GM21717 (cell line): ENCODE results near the gene MPIG6B.

ENCODE experiments used
- ATAC-seq: cut with Tn5 transposase; IDR thresholded peaks from one replicate; pipeline ENCODE4 v1.9.1; 2021; ENCODE audit warnings: mild to moderate bottlenecking, moderate library complexity; ENCODE audit not compliant: unreplicated experiment

MPIG6B gene, protein sequence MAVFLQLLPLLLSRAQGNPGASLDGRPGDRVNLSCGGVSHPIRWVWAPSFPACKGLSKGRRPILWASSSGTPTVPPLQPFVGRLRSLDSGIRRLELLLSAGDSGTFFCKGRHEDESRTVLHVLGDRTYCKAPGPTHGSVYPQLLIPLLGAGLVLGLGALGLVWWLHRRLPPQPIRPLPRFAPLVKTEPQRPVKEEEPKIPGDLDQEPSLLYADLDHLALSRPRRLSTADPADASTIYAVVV

DNA sequence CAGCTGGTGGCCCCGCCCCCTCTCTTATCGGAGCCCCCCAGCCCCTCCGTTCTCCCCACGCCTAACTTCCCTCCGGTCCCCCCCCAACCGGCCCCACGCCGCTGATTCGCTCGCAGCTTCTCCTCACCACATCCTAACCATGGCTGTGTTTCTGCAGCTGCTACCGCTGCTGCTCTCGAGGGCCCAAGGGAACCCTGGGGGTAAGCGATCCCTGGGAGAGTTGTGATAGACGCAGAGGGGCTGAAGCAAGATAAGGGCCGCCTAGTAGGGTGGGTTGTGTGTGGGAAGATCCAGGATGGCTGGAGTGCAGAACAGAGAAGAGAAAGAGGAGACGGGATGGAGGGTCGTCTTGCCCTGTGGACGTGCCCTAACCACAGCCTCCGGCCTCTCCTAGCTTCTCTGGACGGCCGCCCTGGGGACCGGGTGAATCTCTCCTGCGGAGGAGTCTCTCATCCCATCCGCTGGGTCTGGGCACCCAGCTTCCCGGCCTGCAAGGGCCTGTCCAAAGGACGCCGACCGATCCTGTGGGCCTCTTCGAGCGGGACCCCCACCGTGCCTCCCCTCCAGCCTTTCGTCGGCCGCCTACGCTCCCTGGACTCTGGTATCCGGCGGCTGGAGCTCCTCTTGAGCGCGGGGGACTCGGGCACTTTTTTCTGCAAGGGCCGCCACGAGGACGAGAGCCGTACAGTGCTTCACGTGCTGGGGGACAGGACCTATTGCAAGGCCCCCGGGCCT, at the start of gene MPIG6B:
Gene MPIG6B, plus strand, starts transcription at position 129 of the 735 bp plus-strand sequence. Its CDS starts 11 bp downstream, at position 140.
- ATAC-seq, result no peak

DNA sequence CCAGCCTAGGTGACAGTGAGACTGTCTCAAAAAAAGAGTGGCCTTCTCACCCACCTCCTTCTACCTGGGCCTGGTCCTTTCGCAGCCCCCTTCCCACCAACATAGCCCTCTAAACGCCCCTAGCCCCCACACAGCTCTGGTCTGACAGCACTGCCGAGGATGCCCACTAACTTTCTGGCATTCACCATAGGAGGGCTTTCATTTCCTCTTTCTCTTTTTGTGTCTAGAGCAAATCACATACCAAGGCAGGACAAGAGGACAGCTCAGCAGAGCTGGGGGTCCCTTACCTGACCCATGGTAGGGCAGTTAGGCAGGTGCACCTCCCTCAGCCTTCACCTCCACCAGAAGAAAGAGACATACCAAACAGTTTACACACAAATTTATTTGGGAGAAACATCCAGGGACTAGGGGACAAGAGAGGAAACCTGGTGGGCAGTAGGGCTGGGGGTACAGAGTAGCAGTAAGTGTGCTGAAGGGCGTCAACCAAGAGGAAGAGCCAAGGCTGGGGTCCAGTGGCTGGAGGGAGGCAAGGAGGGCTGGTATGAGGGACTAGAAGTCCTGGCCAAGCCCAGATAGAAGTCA, 46.8 kb upstream of the MPIG6B start:
- ATAC-seq, result no peak

DNA sequence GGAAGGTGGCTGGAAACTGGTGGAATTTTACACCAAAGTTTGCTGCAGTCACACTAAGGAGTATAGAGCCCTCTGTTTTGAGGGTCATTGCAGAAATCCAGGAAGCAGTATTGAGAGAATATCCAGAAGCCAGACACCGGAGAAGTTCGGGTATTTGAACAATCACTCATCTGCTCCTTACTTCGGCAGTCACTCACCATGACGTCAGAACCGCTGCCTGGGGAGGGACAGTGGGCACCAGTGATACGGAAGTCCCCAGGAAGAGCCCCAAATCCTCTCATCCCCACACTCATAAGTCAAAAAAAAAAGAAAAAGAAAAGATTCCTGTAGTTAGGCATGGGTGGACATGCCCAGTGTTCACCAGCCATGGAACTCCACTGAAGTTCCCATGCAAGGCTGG, 46.3 kb upstream of the MPIG6B start:
- no peak for ATAC-seq

DNA sequence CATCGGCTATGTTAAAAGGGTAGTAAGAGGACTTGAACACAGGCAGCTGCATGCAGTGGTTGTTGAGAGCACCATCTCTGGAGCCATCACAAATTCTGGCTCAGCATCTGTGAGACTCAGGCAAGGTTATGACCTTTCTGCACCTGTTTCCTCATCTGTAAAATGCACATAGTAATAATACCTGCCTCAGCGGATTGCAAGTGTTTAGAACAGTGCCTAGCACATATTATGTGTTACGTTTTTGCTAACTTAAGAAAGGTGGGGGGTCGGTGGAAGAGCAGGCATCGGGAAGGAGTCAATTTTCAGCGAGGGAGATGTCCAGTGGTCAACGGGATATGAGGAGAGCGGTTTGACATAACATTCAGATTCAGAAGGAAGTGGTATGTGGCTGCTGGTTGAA, 45.2 kb upstream of the MPIG6B start:
- ATAC-seq, result no peak

DNA sequence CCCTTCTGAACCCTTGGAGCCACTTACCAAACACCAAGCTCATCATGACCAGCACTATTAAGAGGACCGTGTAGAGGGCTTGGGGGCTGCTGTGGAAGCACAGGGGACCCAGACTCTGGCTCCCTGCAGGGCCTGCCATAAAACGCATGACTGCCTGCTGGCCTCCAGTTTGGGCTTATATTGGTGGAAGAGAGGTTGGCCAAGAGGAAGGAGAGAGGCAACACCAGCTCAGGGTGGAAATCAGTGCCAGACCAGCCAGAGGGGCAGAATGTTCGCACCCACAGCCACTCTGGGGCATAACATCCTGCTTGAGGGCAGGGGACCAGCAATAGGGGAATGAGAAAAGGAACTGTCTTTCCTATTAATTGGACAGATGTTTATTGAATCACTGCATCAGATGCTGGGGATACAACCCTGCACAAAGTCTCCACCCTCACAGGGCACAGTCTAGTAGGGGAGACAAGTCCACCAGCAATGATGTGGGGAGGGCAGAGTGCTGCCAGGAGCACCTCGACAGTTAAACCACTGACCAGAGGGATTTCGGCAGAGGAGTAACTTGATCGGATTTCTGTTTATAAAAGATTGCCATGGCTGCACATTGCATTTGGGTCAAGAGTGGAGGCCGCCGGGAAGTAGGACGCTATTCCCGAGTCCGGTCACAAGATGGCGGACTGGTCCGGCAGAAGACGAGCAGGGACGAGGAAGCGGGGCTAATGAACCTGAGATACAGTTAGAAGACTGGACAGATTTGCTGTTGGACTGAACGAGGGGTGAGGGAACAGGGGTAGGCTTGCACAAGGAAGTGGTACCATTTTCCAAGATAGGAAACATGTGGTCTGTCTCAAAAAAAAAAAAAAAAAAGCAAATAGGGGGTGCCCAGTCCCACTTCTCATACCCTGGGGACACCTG, 42.7 kb upstream of the MPIG6B start, which contains the start of gene LY6G5C:
Gene LY6G5C, minus strand, starts transcription at position 842 of the 909 bp plus-strand sequence. Its CDS starts 694 bp downstream, at position 148.
- ATAC-seq, result no peak

DNA sequence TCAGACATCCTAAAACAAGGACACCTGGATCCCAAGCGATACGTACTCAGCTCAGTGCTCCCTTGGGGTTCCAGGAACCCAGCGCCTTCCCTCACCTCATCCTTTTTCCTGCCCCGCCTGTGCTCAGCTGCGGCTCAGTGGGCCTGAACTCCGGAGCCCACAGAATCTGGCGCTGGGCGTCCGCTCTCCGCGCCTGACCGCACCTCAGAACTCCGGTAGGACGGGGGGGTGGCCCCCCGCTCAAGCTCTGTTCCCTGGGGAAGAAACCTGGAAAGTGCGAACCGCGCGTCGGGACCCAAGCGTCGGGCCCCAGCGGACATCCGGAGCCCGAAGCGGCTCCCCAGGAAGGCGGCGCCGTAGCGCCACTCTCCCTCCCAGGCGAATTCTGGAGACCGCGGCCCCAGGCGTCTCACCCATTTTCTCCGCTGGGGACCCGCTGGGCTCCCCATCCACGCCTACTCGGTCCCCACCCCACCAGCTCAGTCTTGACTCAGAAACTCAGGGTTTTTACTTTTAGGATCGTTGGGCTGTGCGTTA, 42.0 kb upstream of the MPIG6B start:
- ATAC-seq, result no peak

DNA sequence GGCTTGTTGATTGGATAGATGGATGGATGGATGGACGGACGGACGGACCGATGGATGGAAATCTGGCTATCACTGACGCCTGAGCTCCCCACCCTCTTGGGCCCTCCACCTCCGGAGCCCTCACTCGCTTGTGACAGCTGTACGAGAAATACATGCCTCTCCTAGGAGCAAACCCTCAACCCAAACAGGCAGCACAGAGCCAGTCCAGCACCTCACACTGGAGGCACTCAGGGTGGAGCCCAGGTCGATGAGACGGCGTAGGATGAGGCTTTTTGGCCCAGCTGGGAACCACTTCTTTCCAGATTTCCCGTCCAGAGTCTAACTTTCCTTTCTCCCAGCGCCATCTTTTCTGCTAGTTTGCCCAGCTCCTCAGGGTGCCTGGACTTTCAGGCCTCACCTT, 39.6 kb upstream of the MPIG6B start:
- no peak for ATAC-seq

DNA sequence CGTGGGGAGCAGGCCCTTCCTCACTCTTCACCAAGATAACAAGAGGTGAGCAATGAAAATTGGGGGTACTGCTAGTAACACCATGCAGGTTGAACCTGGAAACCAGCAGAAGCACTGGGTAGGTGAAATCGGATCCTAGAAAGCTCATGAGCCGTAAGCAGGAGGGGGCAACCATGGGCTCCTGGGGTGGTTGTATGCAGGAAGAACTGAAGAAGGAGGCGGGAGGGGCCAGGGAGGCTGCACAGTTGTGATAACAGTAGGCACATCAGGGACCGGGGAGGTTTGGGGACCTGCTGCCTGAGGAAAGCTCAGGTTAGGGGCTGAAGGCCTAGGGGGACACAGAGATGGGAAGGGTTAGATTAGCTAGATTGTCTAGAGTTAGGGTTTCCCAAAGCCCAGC, 36.7 kb upstream of the MPIG6B start:
- no peak for ATAC-seq

DNA sequence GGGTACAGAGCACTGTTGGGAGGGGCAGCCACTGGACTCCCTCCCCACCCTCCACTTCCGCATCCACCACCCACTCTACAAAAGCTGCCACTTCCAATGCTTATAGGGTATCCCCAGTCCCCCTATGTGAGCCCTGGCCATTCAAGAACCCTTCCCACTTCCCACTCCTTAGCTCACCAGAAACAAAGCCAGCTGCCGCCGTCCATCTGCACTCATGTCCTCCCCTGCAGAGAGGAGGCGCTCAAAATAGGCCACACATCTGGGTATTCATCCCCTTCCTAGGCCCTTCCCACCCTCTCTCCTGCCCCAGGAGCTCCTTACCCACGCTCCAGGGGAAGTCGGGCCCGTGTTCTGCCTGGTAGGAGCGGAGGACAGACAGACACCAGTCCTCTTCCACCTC, 35.9 kb upstream of the MPIG6B start:
- no peak for ATAC-seq

DNA sequence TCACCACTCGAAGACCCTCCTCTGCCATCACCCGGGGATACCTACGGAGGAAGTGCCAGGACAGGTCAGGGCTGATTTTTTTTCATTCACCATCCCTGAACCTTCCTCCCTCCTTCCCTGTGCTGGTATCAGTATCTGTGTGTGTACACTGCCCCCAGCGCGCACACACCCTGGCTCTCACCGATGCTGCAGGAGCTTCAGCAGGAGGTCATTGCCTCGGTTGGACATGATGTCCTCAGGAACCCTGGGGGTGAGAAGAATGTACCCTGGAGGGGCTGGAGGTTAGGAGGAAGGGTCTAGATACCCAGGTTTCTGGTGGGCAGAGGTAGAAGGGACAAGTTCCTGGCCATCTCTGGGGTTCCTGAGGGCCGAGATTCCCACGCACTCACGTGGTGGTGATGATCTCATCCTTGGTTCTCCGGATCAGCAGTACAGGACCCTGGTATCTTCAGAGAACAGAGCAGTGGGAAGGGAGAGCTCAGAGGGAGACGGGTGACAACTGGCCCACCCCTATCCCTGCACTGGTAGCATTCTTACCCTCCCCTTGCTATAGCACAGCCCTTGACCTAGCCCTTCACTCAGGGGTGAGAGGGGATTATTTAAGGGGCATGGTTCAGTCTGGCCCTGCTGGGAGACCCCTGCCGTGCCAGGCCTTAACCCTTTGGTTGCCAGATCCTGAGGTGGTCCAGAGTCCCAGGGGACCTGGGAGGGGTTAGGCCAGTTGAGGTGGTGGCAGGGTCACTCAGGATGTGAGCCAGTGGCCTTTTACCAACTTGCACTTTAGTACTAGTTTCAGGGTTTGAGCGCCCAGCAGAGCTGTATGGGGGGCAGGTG, 35.1 kb upstream of the MPIG6B start:
- ATAC-seq, result no peak

DNA sequence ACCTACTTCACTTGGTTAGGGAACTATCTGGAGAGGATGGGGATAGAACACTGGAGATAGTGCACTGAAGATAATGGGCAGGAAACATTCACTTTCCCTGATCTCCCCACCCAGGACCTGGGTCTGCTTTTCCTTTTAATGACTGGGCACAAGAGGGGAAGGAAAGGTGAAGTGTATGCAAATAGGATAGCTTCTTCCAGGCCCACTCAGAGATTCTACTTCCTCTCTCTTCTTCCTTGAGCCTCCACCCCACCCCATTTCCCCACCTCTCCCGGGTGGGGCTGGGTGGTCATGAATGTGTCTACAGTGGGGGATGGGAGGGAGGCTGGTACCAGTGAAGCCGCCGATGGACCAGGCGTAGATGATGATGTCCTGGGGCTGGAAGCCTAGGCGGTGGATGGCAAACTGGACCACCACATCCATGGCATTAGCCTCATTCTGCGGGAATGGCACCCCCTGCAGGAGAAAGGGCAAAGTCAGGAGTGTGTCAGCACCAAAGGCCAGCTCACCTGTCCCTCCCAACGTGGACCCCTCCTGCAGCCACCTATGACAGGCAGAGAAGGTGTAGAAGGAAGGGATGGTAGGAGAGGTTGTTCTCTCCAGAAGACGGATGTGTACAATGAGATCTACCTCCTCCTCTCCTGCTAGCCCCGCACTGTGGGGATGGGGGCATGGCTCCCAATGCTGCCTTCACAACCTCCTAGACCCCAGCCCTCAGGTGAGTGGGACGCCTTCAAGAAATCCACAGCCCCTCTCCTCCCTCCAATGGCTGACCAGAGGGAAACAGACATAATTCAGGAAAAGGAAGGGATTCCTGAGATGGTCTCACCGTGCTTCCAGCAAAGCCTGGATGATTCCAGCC, 33.7 kb upstream of the MPIG6B start:
- ATAC-seq, result no peak

DNA sequence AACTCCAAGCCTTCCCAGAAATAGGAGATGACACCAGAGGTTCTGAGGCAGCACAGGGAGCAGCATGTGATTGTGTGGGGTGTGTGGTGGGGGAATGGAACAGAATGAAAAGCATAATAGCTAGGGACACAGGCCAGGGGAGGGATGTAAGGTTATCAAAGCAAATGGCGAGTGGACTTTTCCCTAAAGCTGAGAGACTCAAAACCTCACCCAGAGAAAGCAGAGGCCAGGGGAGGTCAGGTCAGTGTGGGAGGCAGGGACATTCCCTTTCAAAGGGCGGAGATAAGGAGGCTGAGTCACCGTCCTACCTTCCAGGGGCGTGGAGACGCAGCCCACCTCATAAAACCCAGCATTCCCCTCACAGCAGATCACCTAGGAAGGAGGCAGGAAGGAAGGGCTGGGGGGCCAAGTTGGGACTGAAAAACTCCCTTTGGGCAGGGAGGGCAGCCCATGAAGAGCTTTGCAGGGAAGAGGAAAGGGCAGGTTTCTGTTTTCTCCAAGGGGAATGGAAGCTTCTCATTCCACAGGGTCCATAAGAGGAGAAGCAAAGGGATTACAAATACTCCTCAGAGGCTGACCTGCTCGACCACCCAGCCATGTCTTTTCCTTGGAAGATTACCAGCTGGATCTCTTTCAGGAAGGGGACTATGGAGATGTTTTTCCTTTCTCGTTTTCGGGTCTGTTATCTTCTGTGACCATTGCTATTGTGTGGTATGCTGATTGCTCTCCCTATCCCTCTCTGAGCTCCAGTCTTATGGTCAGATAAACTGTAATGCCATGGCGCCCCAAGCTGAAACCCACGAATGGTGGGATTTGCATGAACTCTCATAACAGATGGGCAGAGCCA, 32.7 kb upstream of the MPIG6B start:
- no peak for ATAC-seq

DNA sequence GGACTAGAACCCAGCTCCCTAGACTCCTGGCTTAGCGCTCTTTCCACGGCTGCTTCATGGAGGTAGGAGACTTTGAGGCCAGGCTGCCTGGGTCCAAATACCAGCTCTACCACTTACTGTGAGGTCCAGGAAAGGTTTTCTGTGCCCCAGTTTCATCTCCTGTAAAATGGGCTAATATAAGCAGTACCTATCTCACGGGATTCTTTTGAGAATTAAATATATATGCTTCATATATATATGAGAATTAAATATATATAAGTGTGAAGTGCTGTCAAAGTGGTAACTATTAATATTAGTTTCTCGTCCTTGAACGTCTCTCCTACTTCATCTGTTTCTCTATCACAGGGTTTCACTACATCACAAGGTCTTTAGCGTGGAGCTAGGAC, 32.1 kb upstream of the MPIG6B start:
- no peak for ATAC-seq

DNA sequence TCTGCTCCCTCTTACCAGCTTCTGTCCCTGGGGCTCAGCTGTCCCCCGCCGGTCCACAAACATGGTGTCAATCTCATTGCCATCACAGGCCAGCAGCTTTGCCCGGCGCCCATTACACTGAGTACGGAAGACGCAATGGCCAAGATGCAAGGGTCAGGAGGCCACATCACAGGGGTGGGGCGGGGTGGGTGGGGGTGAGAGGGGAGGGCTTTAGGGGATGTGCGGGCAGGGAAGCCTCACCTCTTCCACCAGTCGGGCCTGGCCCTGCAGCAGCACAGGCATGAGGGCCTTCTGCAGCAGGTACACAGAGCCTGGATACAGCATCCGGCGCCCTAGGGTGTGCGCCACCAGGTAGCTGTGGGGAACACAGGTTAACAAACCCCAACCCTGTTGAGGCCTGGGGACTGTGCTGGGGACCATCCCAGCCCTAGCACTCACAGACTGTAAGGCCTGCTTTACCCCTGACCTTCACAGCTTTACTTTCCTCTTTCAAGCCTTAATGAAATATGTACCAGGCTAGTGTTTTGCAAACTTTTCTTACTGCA, 31.5 kb upstream of the MPIG6B start:
- no peak for ATAC-seq

DNA sequence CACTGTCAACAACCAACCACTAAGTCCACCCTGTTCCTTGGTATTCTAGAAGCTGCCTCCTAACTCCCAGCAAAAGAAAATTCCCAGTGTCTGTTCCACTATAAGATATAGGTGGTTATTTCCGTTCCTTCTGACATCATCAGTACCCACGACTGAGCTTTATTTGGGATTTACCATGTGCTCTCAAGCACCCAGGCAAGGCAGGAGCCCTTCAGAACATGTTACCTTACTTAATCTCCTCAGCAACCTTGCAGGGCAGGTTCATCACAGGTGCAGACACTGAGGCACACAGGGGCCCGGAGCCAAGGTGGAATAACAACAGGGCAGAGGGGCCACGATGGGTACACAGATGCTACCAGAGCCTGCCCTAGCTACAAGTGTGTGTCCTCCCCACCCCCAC, 30.8 kb upstream of the MPIG6B start:
- no peak for ATAC-seq

DNA sequence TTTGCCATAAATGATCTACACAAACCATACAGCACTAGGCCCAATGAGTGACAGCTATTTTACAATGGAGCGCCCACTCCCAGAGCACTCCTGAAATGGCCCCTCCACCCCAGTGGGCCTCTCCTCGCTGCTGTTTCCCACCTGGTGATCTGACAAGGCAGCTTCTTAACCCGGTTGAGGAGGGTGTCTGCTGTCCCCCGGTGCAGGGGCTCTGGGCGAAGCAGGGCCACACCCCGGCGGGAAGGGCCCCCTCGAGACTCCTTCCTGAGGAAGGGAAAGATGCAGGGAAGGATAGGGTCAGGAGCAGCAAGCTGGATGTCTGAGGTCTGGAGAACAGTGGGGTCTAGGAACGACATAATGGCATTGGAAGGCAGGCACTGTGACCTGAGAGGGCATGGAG, 30.3 kb upstream of the MPIG6B start:
- ATAC-seq, result no peak

DNA sequence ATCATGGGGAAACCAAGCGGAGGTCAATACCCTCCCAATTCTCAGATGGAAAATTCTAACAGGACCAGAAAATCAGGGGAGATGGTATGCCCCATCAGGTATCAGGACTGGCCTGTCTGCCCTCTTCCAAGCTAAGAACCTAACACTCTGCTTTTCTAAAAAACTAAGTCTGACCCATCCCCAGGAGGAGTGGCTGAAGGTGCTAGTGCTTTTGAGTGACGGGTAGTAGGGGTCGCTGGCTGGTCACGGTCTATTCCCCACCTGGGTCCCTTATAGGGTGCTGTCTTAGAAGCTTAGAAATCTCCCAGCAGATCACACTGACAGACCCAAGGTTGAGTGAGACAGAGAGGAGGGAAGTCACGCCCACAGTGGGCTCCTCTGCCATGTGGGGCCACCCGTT, 29.6 kb upstream of the MPIG6B start:
- no peak for ATAC-seq

DNA sequence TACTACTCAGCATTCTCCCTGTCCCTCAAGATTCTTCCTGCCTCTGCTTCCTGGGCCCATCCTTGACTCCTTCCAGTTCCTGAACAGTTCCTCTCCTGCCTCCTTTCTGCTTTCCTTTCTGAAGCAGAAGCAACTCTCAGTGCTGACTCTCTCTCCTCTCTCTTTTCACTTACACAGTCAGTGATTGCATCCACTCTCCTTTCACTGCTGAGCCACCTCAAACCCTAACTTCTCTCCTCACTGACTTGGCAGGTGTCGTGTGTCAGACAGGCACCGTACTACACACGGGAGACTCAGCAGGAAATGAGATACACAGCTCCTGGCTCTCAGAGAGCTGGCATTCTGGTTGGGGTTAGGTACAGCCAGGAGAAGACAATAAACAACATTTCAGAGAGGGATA, 25.6 kb upstream of the MPIG6B start:
- ATAC-seq, result no peak
